Medulla oblongata (tissue), 1 donor: Measurements from ENCODE around the gene KCNAB1.

Experiments
- DNase-seq: peaks from one replicate; pipeline ENCODE4 v3.0.0-alpha.2; 2015; ENCODE audit errors: extremely low spot score

Gene KCNAB1

GRCh38 chr3:156360963-156361362 is 240.6 kb downstream of the KCNAB1 start:
- DNase-seq = no peak

GRCh38 chr3:156366559-156366958 is 246.2 kb downstream of the KCNAB1 start:
- DNase-seq = no peak

GRCh38 chr3:156368189-156368588 is 247.8 kb downstream of the KCNAB1 start:
- DNase-seq = no peak

GRCh38 chr3:156371701-156372100 is 251.3 kb downstream of the KCNAB1 start:
- no peak for DNase-seq

- peak; percentile 19 for DNase-seq
These were observed 252.7 kb downstream of the KCNAB1 start for GRCh38 chr3:156373095-156373494.

- no peak for DNase-seq
These were observed 253.3 kb downstream of the KCNAB1 start for GRCh38 chr3:156373654-156374053.

GRCh38 chr3:156376199-156376598 is 255.8 kb downstream of the KCNAB1 start:
- no peak for DNase-seq

GRCh38 chr3:156377266-156377665 is 256.9 kb downstream of the KCNAB1 start:
- DNase-seq = no peak

GRCh38 chr3:156377718-156378117 is 257.3 kb downstream of the KCNAB1 start:
- DNase-seq = no peak

- no peak for DNase-seq
These were observed 258.5 kb downstream of the KCNAB1 start for GRCh38 chr3:156378871-156379270.

GRCh38 chr3:156379327-156379726 is 258.9 kb downstream of the KCNAB1 start:
- no peak for DNase-seq

- DNase-seq = no peak
These were observed 260.9 kb downstream of the KCNAB1 start for GRCh38 chr3:156381253-156381652.

GRCh38 chr3:156382458-156383346 is 262.3 kb downstream of the KCNAB1 start:
- DNase-seq = no peak

- no peak for DNase-seq
These were observed 263.2 kb downstream of the KCNAB1 start for GRCh38 chr3:156383441-156384025.

GRCh38 chr3:156388497-156389448 is 268.4 kb downstream of the KCNAB1 start:
- no peak for DNase-seq

GRCh38 chr3:156389449-156389950 is 269.1 kb downstream of the KCNAB1 start:
- DNase-seq = no peak

- no peak for DNase-seq
These were observed 270.5 kb downstream of the KCNAB1 start for GRCh38 chr3:156390846-156391245.

GRCh38 chr3:156395961-156396710 is 275.8 kb downstream of the KCNAB1 start:
- DNase-seq = no peak

- no peak for DNase-seq
These were observed 276.5 kb downstream of the KCNAB1 start for GRCh38 chr3:156396851-156397250.

GRCh38 chr3:156397534-156397933 is 277.2 kb downstream of the KCNAB1 start:
- DNase-seq = no peak

GRCh38 chr3:156400062-156400461 is 279.7 kb downstream of the KCNAB1 start:
- DNase-seq = no peak
